HG02973 (cell line): ENCODE measurements around the gene TPST2.
"Not testable (repeated sequence)": the region's sequence is repeated elsewhere in the genome, so short reads cannot be mapped to it uniquely, and the experiment has no call there.

Experiments
- ATAC-seq: cut with Tn5 transposase; IDR thresholded peaks from one replicate; pipeline ENCODE4 v1.9.1; 2021; ENCODE audit warnings: moderate library complexity; ENCODE audit not compliant: unreplicated experiment

TPST2 gene

GRCh38 chr22:26589845-26590736, at the start of gene TPST2:
TSS of gene TPST2 (minus strand) at chr22:26590132. CDS start at chr22:26541630, 48,502 bp downstream.
- peak; percentile 60 for ATAC-seq

DNA sequence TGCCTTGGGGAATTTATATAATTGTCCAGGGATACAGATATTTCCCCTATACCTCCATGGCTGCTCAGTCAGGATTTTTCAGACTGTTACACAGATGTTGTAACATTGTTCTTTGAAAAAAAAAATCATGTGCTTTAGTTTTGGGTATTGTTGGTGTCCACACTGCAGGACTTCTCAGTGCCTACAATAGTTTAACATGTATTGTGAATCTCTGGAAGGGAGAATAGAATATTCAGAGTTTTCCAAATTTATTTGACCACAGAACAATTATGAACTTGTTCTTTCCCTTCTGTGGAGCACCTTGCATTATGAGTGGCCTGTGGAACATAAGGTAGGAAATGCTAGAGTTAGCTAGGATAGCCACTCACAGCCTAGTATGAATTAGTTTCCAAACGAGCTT, 46.4 kb upstream of the TPST2 start:
- no peak for ATAC-seq

- ATAC-seq = no peak
These were observed 45.2 kb upstream of the TPST2 start for GRCh38 chr22:26635117-26635516.

DNA sequence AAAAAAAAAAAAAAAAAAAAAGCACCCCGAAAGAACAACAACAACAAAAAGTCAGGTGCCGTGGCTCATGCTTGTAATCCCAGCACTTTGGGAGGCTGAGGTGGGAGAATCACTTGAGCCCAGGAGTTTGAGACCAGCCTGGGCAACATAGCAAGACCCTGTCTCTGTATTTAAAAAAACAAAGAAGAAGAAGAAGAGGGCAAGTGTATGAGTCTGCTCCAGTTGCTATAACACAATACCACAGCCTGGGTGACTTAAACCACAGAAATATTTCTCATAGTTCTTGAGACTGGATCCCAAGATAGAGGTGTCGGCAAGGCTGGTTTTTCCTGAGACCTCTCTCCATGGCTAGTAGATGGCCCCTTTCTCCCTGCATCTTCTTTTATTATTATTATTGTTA, 44.3 kb upstream of the TPST2 start:
- no peak for ATAC-seq

GRCh38 chr22:26632422-26633155, 42.7 kb upstream of the TPST2 start:
- no peak for ATAC-seq

- no peak for ATAC-seq
These were observed 41.4 kb upstream of the TPST2 start for GRCh38 chr22:26631282-26631681.

DNA sequence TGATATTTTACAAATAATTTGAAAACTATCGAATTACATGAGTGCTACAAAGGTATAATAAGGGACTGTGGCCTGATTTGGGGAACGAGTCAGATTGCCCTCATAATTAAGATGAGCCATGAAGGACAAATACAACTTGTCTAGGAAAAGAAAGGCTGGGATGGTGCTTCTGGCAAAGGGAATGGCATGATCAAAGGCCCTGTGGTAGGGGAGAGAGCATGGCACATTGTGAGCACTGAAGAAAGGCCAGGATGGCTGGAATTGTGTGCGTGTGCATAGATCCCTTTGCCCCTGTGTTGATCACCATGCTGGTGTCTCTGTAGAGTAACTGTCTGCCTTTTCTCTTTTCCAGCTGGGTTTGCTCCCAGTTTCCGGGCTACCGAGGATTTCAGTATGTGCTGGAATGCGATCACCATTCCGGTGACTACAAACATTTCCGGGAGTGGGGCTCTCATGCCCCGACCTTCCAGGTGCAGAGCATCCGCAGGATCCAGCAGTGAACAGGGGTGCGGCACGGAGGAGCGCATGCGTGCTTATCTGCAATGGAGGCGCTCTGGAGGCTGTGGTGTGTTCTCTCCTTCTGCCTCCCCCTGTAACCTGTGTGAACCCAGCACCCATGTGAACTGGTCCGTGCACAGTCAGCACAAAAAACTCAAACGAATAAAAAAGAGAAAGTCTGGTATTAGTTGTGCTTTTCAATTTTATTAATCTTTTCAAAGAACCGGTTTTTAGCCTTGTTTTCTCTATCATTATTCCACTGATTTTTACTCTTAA, 40.2 kb upstream of the TPST2 start:
- no peak for ATAC-seq

DNA sequence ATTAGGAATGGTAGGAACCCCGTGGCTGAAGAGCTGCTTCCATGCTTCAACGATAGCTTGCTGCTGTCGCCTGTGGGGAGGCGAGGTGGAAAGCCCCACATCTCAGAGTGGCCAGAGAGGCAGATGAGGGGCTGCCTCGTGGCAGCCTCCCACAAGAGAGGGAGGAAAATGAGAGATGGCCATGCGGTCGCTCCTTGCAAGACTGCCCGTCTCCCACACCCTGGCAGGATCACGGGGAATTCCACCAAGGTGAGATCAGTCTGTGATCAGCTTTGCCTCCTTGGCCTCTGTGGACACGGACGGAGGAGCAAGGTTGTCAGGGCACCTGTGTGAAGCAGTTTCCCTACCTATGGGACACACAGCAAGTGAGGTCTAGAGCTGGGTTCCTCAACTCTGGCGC, 34.9 kb upstream of the TPST2 start:
- no peak for ATAC-seq

GRCh38 chr22:26623984-26624383, 34.1 kb upstream of the TPST2 start:
- ATAC-seq = no peak

DNA sequence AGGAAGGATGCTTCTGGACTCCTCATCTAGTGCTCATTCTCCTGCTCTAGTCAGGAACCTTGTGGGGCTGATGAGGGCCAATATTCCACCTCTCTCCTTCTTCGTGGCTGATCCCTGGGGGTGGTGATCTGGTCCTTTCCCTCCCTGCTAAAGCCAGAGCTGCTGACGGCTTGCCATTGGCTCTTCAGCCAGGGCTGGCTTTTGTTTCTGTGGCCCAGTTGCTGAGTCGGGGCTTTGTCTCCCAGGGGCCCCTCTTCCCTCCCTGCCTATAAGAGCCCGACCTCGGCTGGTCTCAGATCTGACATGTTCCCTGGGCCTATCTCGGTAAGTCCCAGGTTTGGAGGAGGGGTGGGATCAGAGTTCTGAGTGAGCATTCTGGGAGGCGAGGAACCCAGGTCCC, 31.7 kb upstream of the TPST2 start, which contains the start of gene CRYBA4:
TSS of gene CRYBA4 (plus strand) at position 301 of the 400 bp plus-strand sequence. CDS start 634 bp downstream, outside the sequence.
- no peak for ATAC-seq

- ATAC-seq = no peak
These were observed 30.3 kb upstream of the TPST2 start for GRCh38 chr22:26620197-26620596.

GRCh38 chr22:26619510-26619909, 29.6 kb upstream of the TPST2 start:
- ATAC-seq = no peak

- no peak for ATAC-seq
These were observed 28.5 kb upstream of the TPST2 start for GRCh38 chr22:26618455-26618854.

DNA sequence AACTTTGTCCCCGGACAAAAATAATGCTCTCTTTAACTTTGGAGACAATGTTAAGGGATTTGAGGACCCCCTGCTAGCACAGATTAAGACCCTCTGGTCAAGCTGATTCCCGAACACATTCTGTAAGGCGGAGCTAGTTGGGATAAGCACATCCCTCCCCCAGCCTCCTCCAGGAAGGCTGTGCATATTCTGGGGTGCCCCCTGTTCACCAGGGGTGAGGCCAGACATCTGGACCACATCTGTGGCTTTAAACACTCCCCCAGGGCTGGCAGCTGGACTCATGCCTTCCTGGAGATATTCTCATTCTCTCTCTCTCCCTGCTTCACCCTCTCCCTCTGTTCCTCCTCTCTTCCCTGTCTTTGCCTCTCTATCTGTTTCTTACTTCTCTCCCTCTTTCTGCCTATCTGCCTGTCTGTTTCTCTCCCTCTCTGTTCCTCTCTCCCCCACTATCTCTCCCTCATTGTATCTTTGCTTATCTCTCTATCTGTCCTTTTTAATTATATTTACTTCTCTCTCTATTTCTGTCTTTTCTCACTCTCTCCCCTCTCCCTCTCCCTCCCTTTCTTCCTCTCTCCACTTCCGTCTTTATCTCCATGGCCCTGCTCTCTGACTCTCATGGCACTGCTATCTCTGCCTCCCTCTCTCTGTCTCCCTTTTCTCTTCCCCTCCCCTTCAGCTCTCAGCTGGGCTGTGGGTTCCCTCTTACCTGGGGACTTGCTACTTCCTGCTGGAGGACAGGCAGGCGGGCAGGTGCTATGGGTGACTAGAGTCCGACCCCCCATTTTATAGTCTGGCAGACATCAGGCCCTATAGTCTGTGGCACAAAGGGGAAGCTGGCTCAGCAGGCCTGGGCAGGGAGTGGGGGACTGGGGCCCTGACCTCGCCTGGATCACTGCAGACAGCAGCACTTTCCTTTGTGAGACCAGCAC, 27.6 kb upstream of the TPST2 start, which contains the start of gene CRYBB1:
TSS of gene CRYBB1 (minus strand) at position 757 of the 929 bp plus-strand sequence. CDS start 1,708 bp downstream, outside the sequence.
- ATAC-seq = no peak

DNA sequence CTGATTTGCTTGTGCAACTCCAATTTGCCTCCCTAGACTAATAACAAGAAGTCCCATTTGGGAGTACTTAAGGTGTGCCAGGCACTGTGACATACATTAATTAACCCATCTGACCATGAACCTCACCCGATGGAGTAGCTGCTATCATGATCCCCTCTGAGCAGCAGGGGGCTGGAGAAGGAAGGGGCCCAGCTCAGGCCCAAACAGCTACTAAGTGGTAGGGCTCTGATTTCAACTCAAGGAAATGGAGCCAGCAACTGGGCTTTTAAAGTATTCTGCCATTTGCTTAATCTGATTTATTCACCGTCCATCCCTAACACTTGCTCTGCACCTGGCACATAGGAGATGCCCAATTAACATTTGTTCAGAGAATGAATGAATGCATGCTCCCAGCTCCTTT, 26.7 kb upstream of the TPST2 start:
- ATAC-seq = no peak

GRCh38 chr22:26615830-26616435, 26.0 kb upstream of the TPST2 start:
- ATAC-seq = no peak

GRCh38 chr22:26615149-26615548, 25.2 kb upstream of the TPST2 start:
- no peak for ATAC-seq

- no peak for ATAC-seq
These were observed 24.4 kb upstream of the TPST2 start for GRCh38 chr22:26614322-26614721.

DNA sequence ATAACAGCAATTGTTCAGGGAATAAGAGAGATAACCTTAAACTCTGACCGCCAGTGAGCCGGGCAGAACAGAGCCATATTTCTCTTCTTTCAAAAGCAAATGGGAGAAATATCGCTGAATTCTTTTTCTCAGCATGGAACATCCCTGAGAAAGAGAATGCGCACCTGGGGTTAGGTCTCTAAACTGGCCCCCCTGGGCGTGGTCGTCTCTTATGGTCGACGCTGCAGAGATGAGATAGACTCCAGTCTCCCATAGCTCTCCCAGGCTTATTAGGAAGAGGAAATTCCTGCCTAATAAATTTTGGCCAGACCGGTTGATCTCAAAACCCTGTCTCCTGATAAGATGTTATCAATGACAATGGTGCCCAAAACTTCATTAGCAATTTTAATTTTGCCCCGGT, 23.8 kb upstream of the TPST2 start:
- ATAC-seq = not testable (repeated sequence)

DNA sequence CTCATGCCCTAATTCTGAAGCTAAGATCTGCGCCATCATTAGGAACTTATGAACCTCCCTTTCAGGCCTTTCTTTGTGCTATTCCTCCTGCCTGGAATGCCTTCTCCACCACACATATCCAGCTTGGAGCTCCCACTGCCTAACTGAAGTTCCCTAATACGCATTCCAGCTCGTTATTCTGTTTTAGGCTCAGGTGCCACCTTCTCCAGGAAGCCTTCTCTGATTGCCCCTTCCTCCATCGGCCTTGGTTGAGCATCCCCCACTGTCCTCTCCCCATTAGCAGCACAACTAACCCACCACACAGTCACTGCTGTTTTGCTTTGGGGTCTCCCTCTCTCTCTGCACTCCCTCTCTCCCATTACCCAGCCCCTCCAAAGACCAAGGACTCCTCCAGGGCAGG, 22.7 kb upstream of the TPST2 start:
- ATAC-seq = no peak
